Measurements from ENCODE around the gene MYL6B. TPM values are rescaled to one million over a fixed set of nuclear protein-coding genes. Genes with fewer than 3 reads are reported as not detected.

Gene MYL6B
- total RNA-seq, result 52.2 and 61.9 TPM in 2 replicates

DNA sequence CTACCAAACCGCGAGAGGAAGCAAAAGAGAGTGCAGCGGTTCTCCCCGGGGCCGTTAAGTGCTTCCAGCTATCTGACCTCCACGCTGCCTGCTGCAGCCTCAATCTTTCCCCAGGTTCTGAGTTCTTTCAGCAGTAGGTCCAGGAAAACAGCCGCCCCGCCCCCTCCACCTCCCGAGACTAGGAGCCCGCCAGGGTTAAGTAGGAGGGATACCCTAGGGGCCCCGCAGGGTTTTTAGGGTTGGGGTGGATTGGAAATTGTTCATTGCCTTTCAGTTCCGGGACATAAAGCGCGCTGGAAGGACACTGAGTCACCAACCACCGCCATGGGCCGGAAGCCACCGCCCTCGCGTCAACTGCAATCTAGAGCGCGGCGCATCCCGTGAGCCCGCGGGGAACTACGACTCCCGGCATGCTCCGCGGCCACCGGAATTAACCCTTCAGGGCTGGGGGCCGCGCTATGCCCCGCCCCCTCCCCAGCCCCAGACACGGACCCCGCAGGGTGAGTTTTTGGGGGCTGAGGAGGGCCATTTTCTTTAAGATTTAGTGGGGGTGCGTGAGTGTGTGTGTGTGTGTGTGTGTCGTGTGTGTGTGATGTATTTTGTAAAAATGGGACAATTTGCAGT is at the start of gene MYL6B:
Gene MYL6B (plus strand): TSS at position 456 of the 624 bp plus-strand sequence. CDS start 1,332 bp downstream, outside the sequence.
- intact Hi-C loops (cut with micrococcal nuclease), result loop anchor here (1.0 to 5.0 kb wide), 10 partner anchors 8 to 335 kb away; partner anchors contain the start of genes DGKA, ORMDL2, PA2G4 and RPS26

DNA sequence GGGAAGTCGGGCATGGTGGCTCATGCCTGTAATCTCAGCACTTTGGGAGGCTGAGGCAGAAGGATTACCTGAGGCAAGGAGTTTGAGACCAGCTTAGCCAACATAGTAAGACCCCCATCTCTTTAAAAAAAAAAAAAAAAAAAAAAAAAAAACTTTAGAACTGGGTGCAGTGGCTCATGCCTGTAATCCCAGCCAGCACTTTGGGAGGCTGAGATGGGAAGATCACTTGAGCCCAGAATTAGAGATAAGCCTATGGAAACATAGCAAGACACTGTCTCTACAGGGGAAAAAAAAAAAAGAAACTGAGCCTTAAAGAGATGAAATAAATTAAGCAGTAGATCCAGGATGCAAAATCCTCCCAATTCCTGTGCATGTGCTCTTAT is 49.7 kb upstream of the MYL6B start:
- intact Hi-C loops (cut with micrococcal nuclease), result loop anchor here (1.0 to 10.0 kb wide), 4 partner anchors 17 to 1745 kb away; partner anchors contain the start of genes CTDSP2, DDIT3 and MBD6

- intact Hi-C loops (cut with micrococcal nuclease), result loop anchor here (1.0 to 10.0 kb wide), 4 partner anchors 18 to 1744 kb away; partner anchors contain the start of genes CTDSP2, DDIT3 and MBD6
Observed at GRCh38 chr12:56103066-56103711, 49.2 kb upstream of the MYL6B start.

GRCh38 chr12:56103823-56104108 is 48.6 kb upstream of the MYL6B start:
- intact Hi-C loops (cut with micrococcal nuclease), result loop anchor here (1.0 to 10.0 kb wide), 23 partner anchors 13 to 1744 kb away; partner anchors contain the start of genes CS, CTDSP2, DDIT3 and DNAJC14

DNA sequence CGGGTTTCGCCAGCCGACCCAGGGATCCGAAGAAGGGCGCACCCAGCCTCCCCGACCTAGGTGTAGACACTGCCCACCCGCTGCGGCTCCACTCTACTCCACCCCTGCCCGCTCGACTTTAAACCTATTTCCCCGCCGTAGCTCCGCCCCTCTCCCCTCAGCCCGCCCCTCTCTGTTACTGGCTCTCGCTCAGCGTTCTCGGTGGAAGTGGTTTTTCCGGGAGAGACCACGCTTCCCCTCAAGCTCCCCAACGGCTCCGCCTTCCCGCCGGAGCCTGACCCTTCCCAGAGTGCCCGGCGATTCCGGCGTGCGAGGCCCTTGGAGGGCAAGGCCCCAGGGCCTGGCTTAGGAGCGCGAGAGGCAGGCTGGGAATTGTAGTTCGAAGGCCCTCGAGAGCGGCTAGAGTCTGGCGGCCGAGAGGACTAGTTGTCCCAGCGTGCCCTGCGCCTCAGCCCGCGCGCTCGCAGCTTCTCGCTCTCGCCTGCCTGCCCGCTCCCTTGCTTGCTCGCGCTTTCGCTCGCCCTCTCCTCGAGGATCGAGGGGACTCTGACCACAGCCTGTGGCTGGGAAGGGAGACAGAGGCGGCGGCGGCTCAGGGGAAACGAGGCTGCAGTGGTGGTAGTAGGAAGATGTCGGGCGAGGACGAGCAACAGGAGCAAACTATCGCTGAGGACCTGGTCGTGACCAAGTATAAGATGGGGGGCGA is 48.1 kb upstream of the MYL6B start, which contains the start of gene PA2G4:
Gene PA2G4 (plus strand): TSS at position 451 of the 706 bp plus-strand sequence. CDS start 179 bp downstream, at position 630.
- intact Hi-C loops (cut with micrococcal nuclease), result loop anchor here (1.0 to 10.0 kb wide), 21 partner anchors 12 to 1743 kb away; partner anchors contain the start of genes CS, CTDSP2, DDIT3 and DNAJC14

DNA sequence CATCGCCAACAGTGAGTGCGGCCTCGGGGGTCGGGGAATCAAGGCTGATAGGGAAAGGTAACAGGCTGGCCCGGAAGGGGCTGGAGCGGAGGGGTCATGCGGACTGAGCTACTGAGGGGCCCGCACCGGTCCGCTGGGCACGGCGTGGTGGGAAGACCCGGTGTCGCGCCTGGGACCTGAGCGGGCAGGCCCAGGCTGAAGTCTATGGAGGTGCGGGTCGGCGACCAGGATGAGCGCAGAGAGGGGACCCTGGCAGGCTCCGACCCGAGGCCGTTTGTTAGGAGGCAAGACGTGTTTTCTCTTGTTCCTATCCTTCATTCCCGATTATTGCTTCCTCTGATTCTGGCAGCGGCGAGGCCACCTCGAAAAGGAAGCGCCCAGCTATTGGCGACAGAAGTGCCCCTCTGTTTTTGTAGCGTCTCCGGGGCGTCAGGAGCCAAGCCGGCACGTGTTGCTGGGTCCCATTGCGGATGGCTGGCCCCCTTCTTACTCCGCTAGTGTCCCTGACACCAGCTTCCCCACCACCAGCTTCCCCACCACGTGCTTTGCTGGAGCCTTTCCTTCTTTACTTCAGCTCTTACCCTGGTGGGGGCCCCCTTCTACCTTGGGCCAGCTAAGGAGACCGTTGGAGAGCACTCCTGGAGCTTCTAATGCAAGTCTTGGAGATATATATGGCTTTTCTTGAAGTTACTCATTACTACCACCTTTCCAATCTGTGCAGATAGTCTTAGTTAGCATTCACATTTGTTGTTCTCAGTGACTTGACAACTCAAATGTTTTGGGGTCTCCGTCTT is 47.4 kb upstream of the MYL6B start:
- intact Hi-C loops (cut with micrococcal nuclease), result loop anchor here (1.0 to 10.0 kb wide), 21 partner anchors 11 to 1742 kb away; partner anchors contain the start of genes CS, CTDSP2, DDIT3 and DNAJC14

DNA sequence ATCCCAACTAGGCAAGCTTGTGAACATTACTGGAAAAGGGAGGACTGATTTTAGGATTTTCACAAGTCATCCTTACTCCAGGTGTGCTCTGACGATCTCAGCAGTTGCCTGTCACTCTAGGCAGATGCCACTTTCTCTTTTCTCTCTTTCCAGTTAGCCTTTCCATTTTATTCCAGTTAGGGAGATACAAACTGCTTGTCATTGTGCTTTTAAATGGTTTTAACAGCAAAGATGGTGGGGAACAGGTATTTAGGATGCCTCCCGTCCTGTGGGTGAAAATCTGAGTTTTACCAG is 46.8 kb upstream of the MYL6B start:
- intact Hi-C loops (cut with micrococcal nuclease), result loop anchor here (2.0 to 10.0 kb wide), 2 partner anchors 367 to 1419 kb away; partner anchors contain the start of genes DDIT3 and MBD6

DNA sequence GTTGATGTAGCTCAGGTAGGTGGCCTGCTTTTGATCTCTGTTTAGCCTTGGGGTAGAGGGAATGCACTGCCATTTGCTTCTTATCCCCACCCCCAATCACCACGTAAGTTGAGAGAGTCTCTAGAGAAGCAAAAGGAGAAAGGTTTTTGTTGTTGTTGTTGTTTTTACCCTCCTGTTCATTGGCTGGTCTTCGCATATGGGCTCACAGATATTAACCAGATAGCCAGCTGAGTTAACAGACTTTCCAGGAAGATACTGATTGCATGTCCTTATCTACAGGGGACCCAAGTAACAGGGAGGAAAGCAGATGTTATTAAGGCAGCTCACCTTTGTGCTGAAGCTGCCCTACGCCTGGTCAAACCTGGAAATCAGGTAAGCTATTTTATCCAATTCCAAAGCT is 45.1 kb upstream of the MYL6B start:
- intact Hi-C loops (cut with micrococcal nuclease), result loop anchor here (10.0 kb wide), 1 partner anchor 1418 kb away; the partner anchor contains the start of genes DDIT3 and MBD6

GRCh38 chr12:56110571-56110970 is 41.8 kb upstream of the MYL6B start:
- intact Hi-C loops (cut with micrococcal nuclease), result no loop called here

DNA sequence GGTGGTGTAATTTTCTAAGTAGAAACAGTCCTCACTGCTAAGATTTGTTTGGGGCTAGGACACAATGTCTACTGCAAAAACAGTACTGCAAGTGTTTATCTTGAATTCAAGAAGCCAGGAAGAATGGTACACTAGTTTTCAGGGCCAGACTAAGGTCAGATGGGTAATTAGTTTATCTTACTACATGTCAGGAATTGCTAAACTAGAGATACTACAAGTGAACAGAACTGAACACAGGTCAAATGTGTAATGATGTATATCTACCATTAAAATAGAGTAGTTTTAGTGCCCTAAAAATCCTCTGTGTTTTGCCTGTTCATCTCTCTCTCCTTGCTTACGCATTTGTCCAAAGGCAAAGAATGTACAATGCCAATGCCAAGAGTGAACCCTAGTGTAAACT is 38.3 kb upstream of the MYL6B start:
- intact Hi-C loops (cut with micrococcal nuclease), result no loop called here

- intact Hi-C loops (cut with micrococcal nuclease), result loop anchor here (5.0 kb wide), 3 partner anchors 972 to 1833 kb away; partner anchors contain the start of genes CBX5, HNRNPA1 and NAB2
Observed at GRCh38 chr12:56115329-56115728, 37.1 kb upstream of the MYL6B start.

DNA sequence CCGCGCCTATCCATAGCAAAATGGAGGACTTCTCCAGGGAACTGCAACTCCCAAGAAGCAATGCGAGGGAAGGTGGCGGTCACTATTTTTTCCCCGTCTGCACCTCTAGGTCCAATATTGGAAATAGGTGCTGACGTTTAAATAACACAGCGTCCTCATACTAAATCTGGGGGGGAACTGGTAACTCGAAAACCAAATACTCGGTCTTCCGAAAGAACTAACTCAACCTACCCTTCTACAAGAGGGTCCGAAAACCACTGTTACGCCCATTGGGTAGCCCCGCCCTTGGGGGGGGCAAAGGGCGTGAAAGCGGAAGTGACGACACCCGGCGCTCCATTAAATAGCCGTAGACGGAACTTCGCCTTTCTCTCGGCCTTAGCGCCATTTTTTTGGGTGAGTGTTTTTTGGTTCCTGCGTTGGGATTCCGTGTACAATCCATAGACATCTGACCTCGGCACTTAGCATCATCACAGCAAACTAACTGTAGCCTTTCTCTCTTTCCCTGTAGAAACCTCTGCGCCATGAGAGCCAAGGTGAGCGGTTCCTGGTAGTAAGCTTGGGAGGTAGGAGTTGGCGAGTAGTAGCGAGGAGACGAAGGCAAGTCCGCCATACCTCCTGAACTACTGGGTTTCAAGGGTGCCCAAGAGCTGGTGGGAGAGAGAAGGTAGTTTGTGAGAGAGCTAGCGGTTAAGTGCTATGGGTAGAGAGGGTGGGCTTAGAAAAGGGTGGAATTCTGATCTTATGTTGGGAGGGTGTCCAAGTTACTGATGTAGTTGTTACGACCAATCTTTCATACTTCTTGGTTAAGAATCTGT is 35.9 kb upstream of the MYL6B start, which contains the start of gene RPL41:
Gene RPL41 (plus strand): TSS at position 367 of the 815 bp plus-strand sequence.
- intact Hi-C loops (cut with micrococcal nuclease), result loop anchor here (1.0 to 5.0 kb wide), 7 partner anchors 12 to 1834 kb away; partner anchors contain the start of genes CBX5, HNRNPA1, NAB2 and PA2G4

- intact Hi-C loops (cut with micrococcal nuclease), result loop anchor here (5.0 kb wide), 3 partner anchors 970 to 1835 kb away; partner anchors contain the start of genes CBX5, HNRNPA1 and NAB2
Observed at GRCh38 chr12:56117082-56117706, 35.2 kb upstream of the MYL6B start.

GRCh38 chr12:56117778-56118687 is 34.4 kb upstream of the MYL6B start, which contains the start of gene ZC3H10:
Gene ZC3H10 (plus strand): TSS chr12:56118266. CDS start chr12:56120563, 2,297 bp downstream.
- intact Hi-C loops (cut with micrococcal nuclease), result loop anchor here (1.0 to 5.0 kb wide), 25 partner anchors 8 to 1836 kb away; partner anchors contain the start of genes CBX5, CDK4, COQ10A and CS

GRCh38 chr12:56118688-56119357 is 33.6 kb upstream of the MYL6B start:
- intact Hi-C loops (cut with micrococcal nuclease), result loop anchor here (1.0 to 5.0 kb wide), 28 partner anchors 7 to 1837 kb away; partner anchors contain the start of genes ANKRD52, CBX5, CDK4 and COQ10A

DNA sequence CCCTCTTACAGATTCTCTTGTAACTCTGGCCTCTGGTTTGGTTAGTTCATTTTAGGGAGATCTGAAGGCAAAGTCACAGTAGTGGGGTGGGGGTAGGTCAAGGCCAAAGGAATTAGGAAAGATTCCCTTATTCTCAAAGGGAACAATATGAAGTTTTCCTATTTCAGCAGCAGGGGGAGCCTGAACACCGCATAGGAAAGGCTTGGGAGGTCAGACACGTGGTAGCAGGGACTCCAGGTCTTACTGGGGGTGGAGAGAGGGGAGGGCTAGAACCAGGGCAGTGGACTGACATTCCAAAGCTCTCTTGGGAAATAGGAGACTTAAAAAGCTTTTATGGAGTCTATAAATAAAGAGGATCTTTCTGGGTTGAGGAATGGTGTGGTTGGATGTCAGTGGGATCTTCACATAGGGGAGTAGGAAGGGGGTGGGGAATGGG is 33.0 kb upstream of the MYL6B start:
- intact Hi-C loops (cut with micrococcal nuclease), result loop anchor here (1.0 to 5.0 kb wide), 11 partner anchors 71 to 1837 kb away; partner anchors contain the start of genes ANKRD52, CBX5, CDK4 and HNRNPA1
